Esophagus muscularis mucosa (tissue), 3 donors: ENCODE measurements around the gene PSD4.

Experiments used
- CTCF ChIP-seq, 3 experiments: fragments of 200-600 bp in 2 of 3; fragments of 450-650 bp in 1 of 3; sonication (generic) in 2 of 3; IDR thresholded peaks; one replicate each; pipeline ENCODE4 v1.5.1; 2017 to 2019; ENCODE audit warnings: antibody characterized with exemption in 3 of 3, mild to moderate bottlenecking in 2 of 3, moderate library complexity in 1 of 3
- POLR2AphosphoS5 ChIP-seq, 2 donors: sonication (generic); formaldehyde crosslinking; IDR thresholded peaks; one replicate each; pipeline ENCODE4 v1.6.1; 2017; ENCODE audit warnings: antibody characterized with exemption in 2 of 2

GRCh38 chr2:113203217-113203530 is 29.4 kb downstream of the PSD4 start:
- TF ChIP-seq POLR2AphosphoS5 (IDR thresholded peaks at IDR 0.05) (no peak), CTCF (IDR thresholded peaks at IDR 0.05) (no peak)
